Caco-2 (cell line): ENCODE data around the gene SYTL2. TPM values are rescaled to one million over a fixed set of nuclear protein-coding genes. Genes with fewer than 3 reads are reported as not detected.
"Not testable (repeated sequence)": the region's sequence is repeated elsewhere in the genome, so short reads cannot be mapped to it uniquely, and the experiment has no call there.

Experiments
- BruUV-seq: library from RNA; stranded (reverse); fragments of 400-500 nt; replicated peaks from 2 replicates; lab custom pipeline; 2021; lab: Mats Ljungman, UMichigan
- CTCF ChIA-PET: fragments of 300-600 bp; sonication (Branson Sonifier 250); formaldehyde crosslinking; loops from one replicate; lab custom pipeline; 2022; ENCODE audit warnings: antibody characterized with exemption; lab: Charles Lee
- POLR2A ChIA-PET: fragments of 300-600 bp; sonication (Branson Sonifier 250); formaldehyde crosslinking; loops from one replicate; lab custom pipeline; 2022; ENCODE audit warnings: antibody characterized with exemption; lab: Charles Lee
- DNase-seq, 2 experiments: peaks; one replicate each; pipeline versions ENCODE4 v3.0.0 to v3.0.0-alpha.2; 2020 to 2022
- H3K27me3 ChIP-seq: replicated peaks from 2 replicates; pipeline ENCODE4 v1.6.0; 2011; ENCODE audit warnings: low read length; ENCODE audit not compliant: control insufficient read depth, insufficient read depth
- H3K36me3 ChIP-seq: 2 replicates; pipeline ENCODE4 v1.5.1; 2011; ENCODE audit warnings: low read length; ENCODE audit not compliant: control insufficient read depth, insufficient read depth
- H3K4me1 ChIP-seq: fragments of 250-450 bp; sonication (Bioruptor Pico); 2 replicates; pipeline ENCODE4 v1.5.1; 2020; ENCODE audit warnings: mild to moderate bottlenecking
- H3K4me3 ChIP-seq: 2 replicates; pipeline ENCODE4 v1.5.1; 2011; ENCODE audit warnings: low read depth, mild to moderate bottlenecking, control low read depth, low read length
- H3K9me3 ChIP-seq: fragments of 250-450 bp; sonication (Bioruptor Pico); 2 replicates; pipeline ENCODE4 v1.5.1; 2020; ENCODE audit warnings: mild to moderate bottlenecking, moderate library complexity
- H3K27ac Mint-ChIP-seq: one replicate; pipeline ENCODE4 v1.8.0; 2022; ENCODE audit warnings: mixed read lengths; ENCODE audit not compliant: unreplicated experiment
- H3K27me3 Mint-ChIP-seq: one replicate; pipeline ENCODE4 v1.8.0; 2022; ENCODE audit warnings: mixed read lengths; ENCODE audit not compliant: insufficient read depth, unreplicated experiment
- H3K36me3 Mint-ChIP-seq: one replicate; pipeline ENCODE4 v1.8.0; 2022; ENCODE audit warnings: mild to moderate bottlenecking, mixed read lengths; ENCODE audit not compliant: insufficient read depth, unreplicated experiment
- H3K4me1 Mint-ChIP-seq: one replicate; pipeline ENCODE4 v1.8.0; 2022; ENCODE audit warnings: low read depth, mixed read lengths; ENCODE audit not compliant: unreplicated experiment
- H3K4me3 Mint-ChIP-seq: one replicate; pipeline ENCODE4 v1.8.0; 2022; ENCODE audit warnings: mild to moderate bottlenecking, moderate library complexity, mixed read lengths; ENCODE audit not compliant: unreplicated experiment
- H3K9me3 Mint-ChIP-seq: one replicate; pipeline ENCODE4 v1.8.0; 2022; ENCODE audit warnings: mixed read lengths; ENCODE audit not compliant: unreplicated experiment
- intact Hi-C: fragments of 100-400 bp; cut with micrococcal nuclease; formaldehyde crosslinking; loops from one replicate; pipeline ENCODE4 v1.10.0; 2022; ENCODE audit not compliant: unreplicated experiment
- total RNA-seq: library from RNA; stranded (reverse); gene quantifications from 2 replicates; pipeline ENCODE4 v1.2.3, GENCODE V29; 2022
- TF ChIP-seq, protein P1 (sequence below), 2 experiments: fragments of 200-600 bp in 1 of 2; IDR thresholded peaks; 1 replicate in 1 of 2; 2 replicates in 1 of 2; pipeline versions ENCODE4 v1.5.1 to v1.8.0; 2011 to 2022; ENCODE audit warnings: antibody characterized with exemption in 1 of 2, control low read depth in 1 of 2, inconsistent platforms in 1 of 2, low read depth in 1 of 2, low read length in 1 of 2, mild to moderate bottlenecking in 1 of 2, moderate library complexity in 1 of 2; ENCODE audit not compliant: insufficient read depth in 1 of 2, severe bottlenecking in 1 of 2, unreplicated experiment in 1 of 2

The SYTL2 gene
- total RNA-seq, 1 experiment from 2014 or later = 110 TPM

- H3K36me3 ChIP-seq = peaks cover 3% of the 10 kb centered on the region; the same call in 1 of the 2 replicates
- Mint-ChIP-seq H3K4me1 (peaks cover 64% of the 10 kb centered on the region), H3K27me3 (no peaks in the 10 kb centered on the region), H3K36me3 (peaks cover 46% of the 10 kb centered on the region), H3K9me3 (peaks cover 9% of the 10 kb centered on the region), H3K27ac (peak overlapping the region; percentile 74), H3K4me3 (peak overlapping the region; percentile 44)
- H3K9me3 ChIP-seq = peaks cover 20% of the 10 kb centered on the region
- POLR2A ChIA-PET = interaction anchor here (0.7 to 1.6 kb wide), 4 partner anchors 8 to 115 kb away, joined by 3 to 6 read pairs (median 6); no protein-coding TSS in a partner anchor
- DNase-seq = peak; percentile 79 to 89
- no TSS peak for BruUV-seq
- intact Hi-C loops = loop anchor here (1.0 to 10.0 kb wide), 8 partner anchors 8 to 1225 kb away; no protein-coding TSS in a partner anchor
- peaks cover 65% of the 10 kb centered on the region for H3K4me1 ChIP-seq
- TF ChIP-seq, protein P1, sequence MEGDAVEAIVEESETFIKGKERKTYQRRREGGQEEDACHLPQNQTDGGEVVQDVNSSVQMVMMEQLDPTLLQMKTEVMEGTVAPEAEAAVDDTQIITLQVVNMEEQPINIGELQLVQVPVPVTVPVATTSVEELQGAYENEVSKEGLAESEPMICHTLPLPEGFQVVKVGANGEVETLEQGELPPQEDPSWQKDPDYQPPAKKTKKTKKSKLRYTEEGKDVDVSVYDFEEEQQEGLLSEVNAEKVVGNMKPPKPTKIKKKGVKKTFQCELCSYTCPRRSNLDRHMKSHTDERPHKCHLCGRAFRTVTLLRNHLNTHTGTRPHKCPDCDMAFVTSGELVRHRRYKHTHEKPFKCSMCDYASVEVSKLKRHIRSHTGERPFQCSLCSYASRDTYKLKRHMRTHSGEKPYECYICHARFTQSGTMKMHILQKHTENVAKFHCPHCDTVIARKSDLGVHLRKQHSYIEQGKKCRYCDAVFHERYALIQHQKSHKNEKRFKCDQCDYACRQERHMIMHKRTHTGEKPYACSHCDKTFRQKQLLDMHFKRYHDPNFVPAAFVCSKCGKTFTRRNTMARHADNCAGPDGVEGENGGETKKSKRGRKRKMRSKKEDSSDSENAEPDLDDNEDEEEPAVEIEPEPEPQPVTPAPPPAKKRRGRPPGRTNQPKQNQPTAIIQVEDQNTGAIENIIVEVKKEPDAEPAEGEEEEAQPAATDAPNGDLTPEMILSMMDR (IDR thresholded peaks at IDR 0.05; ENCODE audit: insufficient read depth in 1 of 2, low read depth in 1 of 2, low read length in 1 of 2, severe bottlenecking in 1 of 2, unreplicated experiment in 1 of 2) = no peak
- H3K27me3 ChIP-seq = no peaks in the 10 kb centered on the region
- H3K4me3 ChIP-seq = no peak overlapping the region
- CTCF ChIA-PET = interaction anchor here (0.6 to 2.1 kb wide), 8 partner anchors 8 to 75 kb away, joined by 4 to 15 read pairs (median 5); partner anchors contain the start of gene CCDC83
Measured at GRCh38 chr11:85779956-85780640, 30.8 kb downstream of the SYTL2 start.

DNA sequence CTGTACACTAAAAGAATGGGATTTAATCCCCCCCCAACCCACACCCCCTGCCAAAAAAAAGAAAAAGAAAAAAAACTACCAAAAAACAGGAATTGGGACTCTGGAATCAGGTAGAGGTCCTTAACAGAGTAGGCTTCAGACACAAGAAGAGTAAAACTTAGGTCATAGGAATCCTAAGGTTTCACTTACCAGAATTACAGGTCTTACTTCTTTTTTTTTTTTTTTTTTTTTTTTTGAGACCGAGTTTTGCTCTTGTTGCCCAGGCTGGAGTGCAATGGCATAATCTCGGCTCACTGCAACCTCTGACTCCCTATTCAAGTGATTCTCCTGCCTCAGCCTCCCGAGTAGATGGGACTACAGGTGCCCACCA, 33.4 kb downstream of the SYTL2 start:
- H3K27ac Mint-ChIP-seq = peak overlapping the region; percentile 74
- CTCF ChIA-PET, H3K4me3 ChIP-seq, H3K27me3 Mint-ChIP-seq, H3K27me3 ChIP-seq, H3K36me3 ChIP-seq, DNase-seq, POLR2A ChIA-PET, H3K4me3 Mint-ChIP-seq, H3K9me3 Mint-ChIP-seq, BruUV-seq: not testable (repeated sequence)
- intact Hi-C loops = loop anchor here (2.0 kb wide), 1 partner anchor 17 kb away; no protein-coding TSS in a partner anchor
- Histone ChIP-seq H3K9me3 (peaks cover 11% of the 10 kb centered on the region), H3K4me1 (peaks cover 84% of the 10 kb centered on the region)
- peaks cover 37% of the 10 kb centered on the region for H3K36me3 Mint-ChIP-seq
- H3K4me1 Mint-ChIP-seq = peaks cover 59% of the 10 kb centered on the region

DNA sequence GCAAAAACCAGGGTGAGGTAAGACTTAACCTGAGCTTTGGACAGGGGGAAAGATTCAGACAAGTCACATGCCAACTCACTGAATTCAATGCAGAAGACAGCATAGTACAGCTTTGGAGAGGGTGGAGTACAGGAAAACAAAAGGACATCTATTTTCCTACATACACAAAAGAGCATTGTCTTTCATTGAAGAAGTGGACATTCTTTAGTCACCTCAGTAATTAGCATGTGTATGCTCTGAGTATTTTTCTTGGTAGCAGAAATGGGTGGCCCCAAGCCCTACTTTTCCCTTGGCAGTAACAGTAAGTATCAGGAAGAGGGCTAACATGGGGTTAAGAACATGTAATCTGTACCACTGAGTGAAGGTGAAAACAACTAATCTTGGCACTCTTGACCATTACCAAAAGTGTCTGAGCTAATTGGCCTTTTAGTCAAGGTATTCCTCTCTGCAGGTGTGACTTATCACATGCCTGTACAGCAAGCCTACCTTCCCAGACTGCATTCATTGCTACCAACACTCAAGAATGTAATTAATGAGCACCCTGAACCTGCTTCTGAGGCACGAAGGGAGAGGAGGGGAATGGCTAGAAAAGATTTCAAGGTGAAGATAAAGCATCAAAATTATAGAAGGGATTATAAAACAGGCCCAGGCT, 33.9 kb downstream of the SYTL2 start:
- H3K27ac Mint-ChIP-seq = peak overlapping the region; percentile 74
- intact Hi-C loops = loop anchor here (2.0 kb wide), 1 partner anchor 16 kb away; no protein-coding TSS in a partner anchor
- no peaks in the 10 kb centered on the region for H3K27me3 ChIP-seq
- peaks cover 6% of the 10 kb centered on the region; the same call in 1 of the 2 replicates for H3K9me3 ChIP-seq
- H3K36me3 ChIP-seq = no peaks in the 10 kb centered on the region
- ChIA-PET CTCF (no interaction called here), POLR2A (no interaction called here)
- H3K4me1 Mint-ChIP-seq = peaks cover 56% of the 10 kb centered on the region
- TF ChIP-seq, protein P1 (IDR thresholded peaks at IDR 0.05; ENCODE audit: insufficient read depth in 1 of 2, low read depth in 1 of 2, low read length in 1 of 2, severe bottlenecking in 1 of 2, unreplicated experiment in 1 of 2) = no peak
- no peak overlapping the region for H3K4me3 ChIP-seq
- H3K27me3 Mint-ChIP-seq = no peaks in the 10 kb centered on the region
- DNase-seq = no peak
- H3K4me3 Mint-ChIP-seq = peak overlapping the region; percentile 45
- peaks cover 84% of the 10 kb centered on the region for H3K4me1 ChIP-seq
- H3K36me3 Mint-ChIP-seq = peaks cover 32% of the 10 kb centered on the region
- H3K9me3 Mint-ChIP-seq = no peaks in the 10 kb centered on the region
- BruUV-seq = no TSS peak
